Measurements from ENCODE around the gene POP7. TPM values are rescaled to one million over a fixed set of nuclear protein-coding genes. Genes with fewer than 3 reads are reported as not detected.
"Not testable (repeated sequence)": the region's sequence is repeated elsewhere in the genome, so short reads cannot be mapped to it uniquely, and the experiment has no call there.

Gene POP7
- total RNA-seq, 1 donor from 2014 or later, result 20.2 TPM

DNA sequence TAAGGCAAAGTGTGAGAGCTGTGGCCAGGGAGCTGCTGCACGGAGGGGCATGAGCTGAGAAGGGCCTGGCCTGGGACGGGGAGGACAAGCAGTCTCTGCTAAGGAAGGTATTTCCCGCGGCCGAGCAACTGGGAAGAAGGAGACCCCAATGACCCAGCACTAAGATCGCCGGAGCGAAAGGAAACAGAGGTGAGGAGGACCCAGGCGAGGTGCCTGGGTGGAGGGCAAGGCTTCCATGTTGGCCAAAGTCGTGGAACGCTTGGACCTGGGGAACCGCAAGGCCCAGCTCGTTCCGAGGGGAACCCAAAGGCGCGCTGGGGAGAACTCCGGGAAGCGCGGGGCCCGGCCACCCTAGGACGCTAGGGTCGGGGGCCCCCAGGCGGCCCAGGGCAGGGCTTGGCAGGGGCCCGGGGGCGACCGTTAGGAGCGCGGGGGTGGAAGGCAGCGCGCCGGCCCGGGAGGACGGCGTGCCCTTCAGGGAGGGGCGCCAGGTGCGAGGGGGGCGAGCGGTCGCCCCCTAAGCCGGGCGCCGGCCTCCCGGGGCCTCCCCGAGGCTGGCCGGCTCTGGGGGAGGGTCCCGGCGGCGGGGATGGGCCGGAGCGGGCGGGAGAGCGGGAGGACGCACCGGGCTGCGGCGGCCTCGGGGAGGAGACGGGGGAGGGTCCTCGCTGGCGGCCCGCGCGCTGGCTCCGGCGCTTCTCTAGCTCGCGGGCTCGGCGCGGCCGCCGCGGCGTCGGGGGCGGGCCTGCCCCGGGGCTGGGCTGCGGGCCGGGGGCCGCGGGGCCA lies 12.4 kb upstream of the POP7 start:
- Histone ChIP-seq H3K4me1 (peaks cover 21% of the 10 kb centered on the region), H3K27ac (peak overlapping the region; percentile 70), H3K9me3 (no peaks in the 10 kb centered on the region), H3K27me3 (no peaks in the 10 kb centered on the region), H3K4me3 (peak overlapping the region; percentile 76), H3K36me3 (no peaks in the 10 kb centered on the region)
- DNase-seq, result no peak
- intact Hi-C loops (cut with DNase I), result no loop called here
- ATAC-seq, result peak; percentile 17
- TF ChIP-seq, protein P1, sequence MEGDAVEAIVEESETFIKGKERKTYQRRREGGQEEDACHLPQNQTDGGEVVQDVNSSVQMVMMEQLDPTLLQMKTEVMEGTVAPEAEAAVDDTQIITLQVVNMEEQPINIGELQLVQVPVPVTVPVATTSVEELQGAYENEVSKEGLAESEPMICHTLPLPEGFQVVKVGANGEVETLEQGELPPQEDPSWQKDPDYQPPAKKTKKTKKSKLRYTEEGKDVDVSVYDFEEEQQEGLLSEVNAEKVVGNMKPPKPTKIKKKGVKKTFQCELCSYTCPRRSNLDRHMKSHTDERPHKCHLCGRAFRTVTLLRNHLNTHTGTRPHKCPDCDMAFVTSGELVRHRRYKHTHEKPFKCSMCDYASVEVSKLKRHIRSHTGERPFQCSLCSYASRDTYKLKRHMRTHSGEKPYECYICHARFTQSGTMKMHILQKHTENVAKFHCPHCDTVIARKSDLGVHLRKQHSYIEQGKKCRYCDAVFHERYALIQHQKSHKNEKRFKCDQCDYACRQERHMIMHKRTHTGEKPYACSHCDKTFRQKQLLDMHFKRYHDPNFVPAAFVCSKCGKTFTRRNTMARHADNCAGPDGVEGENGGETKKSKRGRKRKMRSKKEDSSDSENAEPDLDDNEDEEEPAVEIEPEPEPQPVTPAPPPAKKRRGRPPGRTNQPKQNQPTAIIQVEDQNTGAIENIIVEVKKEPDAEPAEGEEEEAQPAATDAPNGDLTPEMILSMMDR (IDR thresholded peaks at IDR 0.05), result no peak

DNA sequence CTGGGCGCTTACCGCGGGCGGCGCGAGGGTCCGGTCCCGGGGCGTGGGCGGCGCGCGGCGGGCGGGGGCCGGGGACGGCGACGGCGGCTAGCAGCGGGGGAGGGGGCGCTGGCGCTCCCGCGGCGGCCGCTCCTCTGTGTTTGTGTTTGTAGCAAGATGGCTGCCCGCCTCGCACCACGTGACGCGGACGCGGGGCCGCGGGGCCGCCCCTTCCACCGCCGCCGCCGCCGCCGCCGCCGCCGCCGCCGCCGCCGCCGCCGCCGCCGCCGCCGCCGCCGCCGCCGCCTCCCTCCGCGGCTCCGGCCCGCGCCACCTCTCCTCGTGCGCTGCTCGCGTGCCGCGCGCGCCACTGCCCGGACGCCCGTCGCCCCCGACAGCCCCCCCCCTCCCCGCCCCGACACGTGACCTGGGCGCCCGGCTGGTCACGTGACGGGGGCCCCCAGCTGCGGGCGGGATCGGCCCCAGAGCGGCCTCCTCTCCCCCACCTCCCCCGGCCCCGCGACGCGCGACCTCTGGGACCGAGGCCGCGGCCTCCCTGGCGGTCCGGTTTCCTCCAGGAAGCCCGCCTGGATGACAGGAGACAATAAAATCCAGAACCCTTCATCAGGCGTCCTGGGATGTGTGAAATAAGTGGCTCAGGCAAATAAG lies 11.7 kb upstream of the POP7 start, which contains the start of gene GIGYF1:
TSS of gene GIGYF1 (minus strand) at position 153 of the 648 bp plus-strand sequence. CDS start 6,012 bp downstream, outside the sequence.
- TF ChIP-seq, protein P1 (IDR thresholded peaks at IDR 0.05), result no peak
- Histone ChIP-seq H3K27ac (peak within 1 kb of the TSS; percentile 70), H3K9me3 (no peaks in the 10 kb centered on the region), H3K4me1 (peaks cover 21% of the 10 kb centered on the region), H3K27me3 (no peaks in the 10 kb centered on the region), H3K4me3 (peak within 1 kb of the TSS; percentile 76), H3K36me3 (no peaks in the 10 kb centered on the region)
- intact Hi-C loops (cut with DNase I), result no loop called here
- peak; percentile 91 for DNase-seq
- ATAC-seq, result peak; percentile 75

DNA sequence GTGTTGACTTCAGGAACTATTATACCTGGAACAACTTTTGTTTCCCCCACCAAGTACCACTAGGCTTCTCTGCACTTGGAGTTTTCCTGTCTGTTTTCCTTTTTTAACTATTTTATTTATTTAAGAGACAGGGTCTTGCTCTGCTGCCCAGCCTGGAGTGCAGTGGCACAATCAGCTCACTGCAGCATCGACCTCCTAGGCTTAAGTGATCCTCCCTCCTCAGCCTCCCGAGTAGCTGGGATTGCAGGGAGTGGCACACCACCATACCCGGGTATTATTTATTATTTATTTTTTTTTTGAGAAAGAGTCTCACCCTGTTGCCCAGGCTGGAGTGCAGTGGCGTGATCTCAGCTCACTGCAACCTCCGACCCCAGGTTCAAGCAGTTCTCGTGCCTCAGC lies 9.8 kb upstream of the POP7 start:
- Histone ChIP-seq H3K27ac (no peak overlapping the region), H3K27me3 (no peaks in the 10 kb centered on the region), H3K4me1 (peaks cover 19% of the 10 kb centered on the region), H3K4me3 (no peak overlapping the region), H3K9me3 (no peaks in the 10 kb centered on the region), H3K36me3 (no peaks in the 10 kb centered on the region)
- ATAC-seq (no peak), DNase-seq (no peak)
- intact Hi-C loops (cut with DNase I), result no loop called here
- TF ChIP-seq, protein P1 (IDR thresholded peaks at IDR 0.05), result no peak

DNA sequence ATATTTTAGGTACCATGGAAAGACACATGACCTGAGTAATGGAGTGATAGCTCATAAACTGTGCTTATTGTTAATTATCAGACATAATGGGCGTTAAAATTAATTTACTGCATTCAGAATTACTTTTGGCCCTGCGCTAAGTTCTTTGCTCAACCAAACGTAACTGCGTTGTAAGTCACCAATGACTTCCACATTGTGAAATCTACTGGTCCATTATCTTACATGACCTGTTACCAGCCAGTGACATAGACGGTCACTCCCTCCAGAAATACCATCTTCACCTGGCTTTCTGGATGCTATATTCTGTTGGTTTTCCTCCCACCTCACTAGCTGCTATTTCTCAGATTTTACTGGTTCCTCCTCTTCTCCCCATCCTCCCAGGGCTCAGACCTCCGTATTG lies 6.9 kb upstream of the POP7 start:
- TF ChIP-seq, protein P1 (IDR thresholded peaks at IDR 0.05), result no peak
- no peak for ATAC-seq
- intact Hi-C loops (cut with DNase I), result no loop called here

DNA sequence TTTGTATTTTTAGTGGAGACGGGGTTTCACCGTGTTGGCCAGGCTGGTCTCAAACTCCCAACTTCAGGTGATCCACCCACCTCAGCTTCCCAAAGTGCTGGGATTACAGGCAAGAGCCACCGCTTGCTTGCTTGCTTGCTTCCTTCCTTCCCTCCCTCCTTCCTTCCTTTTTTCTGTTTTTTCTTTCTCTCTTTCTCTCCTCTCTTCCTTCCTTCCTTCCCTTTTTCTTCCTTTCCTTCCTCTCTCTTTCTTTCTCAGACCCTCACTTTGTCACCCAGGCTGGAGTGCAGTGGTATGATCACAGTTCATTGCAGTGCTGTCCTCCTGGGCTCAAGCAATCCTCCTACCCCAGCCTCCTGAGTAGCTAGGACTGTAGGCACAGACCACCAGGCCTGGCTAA lies 4.8 kb upstream of the POP7 start:
- not testable (repeated sequence) for H3K9me3 ChIP-seq, H3K4me3 ChIP-seq, H3K27ac ChIP-seq, H3K36me3 ChIP-seq, DNase-seq, H3K4me1 ChIP-seq, ATAC-seq, H3K27me3 ChIP-seq
- intact Hi-C loops (cut with DNase I), result loop anchor here (10.0 kb wide), 1 partner anchor 154 kb away; the partner anchor contains the start of gene SLC12A9

More for the DNA sequence above, 6.9 kb upstream of the POP7 start:
- Histone ChIP-seq H3K27me3 (no peaks in the 10 kb centered on the region), H3K9me3 (no peaks in the 10 kb centered on the region), H3K27ac (no peak overlapping the region), H3K36me3 (no peaks in the 10 kb centered on the region), H3K4me3 (no peak overlapping the region), H3K4me1 (no peaks in the 10 kb centered on the region)
- DNase-seq, result no peak

DNA sequence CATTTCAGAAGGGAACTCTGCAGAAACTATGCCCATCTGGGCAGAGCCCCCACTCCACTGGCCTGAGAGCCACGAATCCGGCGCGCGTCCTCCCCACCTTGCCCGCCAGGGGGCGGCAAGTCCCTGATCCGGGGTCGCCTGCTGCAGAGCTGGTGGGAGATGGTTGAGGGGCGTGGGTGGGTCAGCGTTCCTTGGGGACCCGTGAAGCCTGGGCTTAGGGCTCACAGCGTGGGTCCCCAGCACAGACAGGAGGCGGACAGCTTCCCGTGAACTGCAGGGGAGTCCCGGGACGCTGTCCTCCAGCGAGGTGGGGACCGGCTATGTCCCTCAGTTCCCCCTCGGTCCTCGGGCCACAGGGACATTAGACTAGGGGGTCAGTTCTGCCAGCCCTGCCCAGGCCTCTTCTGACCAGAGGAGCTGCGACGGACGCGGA lies 585 bp upstream of the POP7 start:
- ATAC-seq, result peak; percentile 85
- Histone ChIP-seq H3K27me3 (no peaks in the 10 kb centered on the region), H3K27ac (peak overlapping the region; percentile 91), H3K4me1 (peaks cover 14% of the 10 kb centered on the region), H3K9me3 (no peaks in the 10 kb centered on the region), H3K36me3 (no peaks in the 10 kb centered on the region), H3K4me3 (peak overlapping the region; percentile 73)
- TF ChIP-seq, protein P1 (IDR thresholded peaks at IDR 0.05), result peak; percentile 95
- peak; percentile 91 for DNase-seq
- intact Hi-C loops (cut with DNase I), result loop anchor here (10.0 kb wide), 1 partner anchor 149 kb away; the partner anchor contains the start of gene SLC12A9
